ENCODE measurements around the gene SLC9A2. TPM values are rescaled to one million over a fixed set of nuclear protein-coding genes. Genes with fewer than 3 reads are reported as not detected.

SLC9A2 gene
- total RNA-seq, 1 donor from 2014 or later: not detected

DNA sequence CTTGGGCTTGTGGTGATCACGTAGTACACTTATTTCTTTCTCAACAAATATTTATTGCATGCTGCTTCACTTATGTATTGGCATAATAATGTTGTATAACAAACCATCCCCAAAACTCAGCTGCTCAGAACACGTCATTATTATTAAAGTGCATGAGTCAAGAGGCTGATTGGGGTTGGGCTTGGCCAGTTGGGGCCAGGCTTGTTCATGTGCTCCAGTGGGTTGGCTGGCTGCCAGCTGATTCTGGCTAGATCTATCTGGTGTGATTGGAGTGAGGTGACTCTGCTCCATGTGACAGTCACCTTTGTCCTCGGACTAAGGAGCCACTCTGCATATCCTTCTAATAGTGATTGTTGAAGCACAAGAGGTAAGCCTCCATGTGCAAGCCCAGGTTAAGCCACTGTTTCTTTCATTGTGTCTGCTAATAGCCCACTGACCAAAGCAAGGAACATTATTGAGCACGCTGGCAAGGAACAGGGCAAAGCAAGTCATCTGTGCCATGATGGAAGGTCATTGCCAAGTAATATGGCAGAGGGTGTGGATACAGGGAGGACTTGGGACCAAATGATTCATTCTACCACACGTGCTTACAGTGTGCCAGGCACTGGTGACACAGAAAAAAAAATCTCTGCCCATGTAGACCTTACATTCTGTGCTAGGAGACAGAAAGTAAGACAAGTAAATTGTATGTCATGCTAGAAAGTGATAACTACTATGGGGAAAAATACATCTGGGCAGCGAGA lies 79.2 kb downstream of the SLC9A2 start:
- Histone ChIP-seq H3K79me2 (ENCODE audit: low read depth) (no peaks in the 10 kb centered on the region), H3K9ac (no peak overlapping the region), H3F3A (ENCODE audit: low read depth) (no peaks in the 10 kb centered on the region), H3K4me2 (no peak overlapping the region), H3K27me3 (no peaks in the 10 kb centered on the region), H3K9me3 (ENCODE audit: low read depth) (no peaks in the 10 kb centered on the region), H3K36me3 (no peaks in the 10 kb centered on the region), H3K27ac (no peak overlapping the region), H3K4me1 (no peaks in the 10 kb centered on the region), H3K4me3 (no peak overlapping the region), H4K20me1 (ENCODE audit: low read depth) (no peaks in the 10 kb centered on the region), H2AFZ (replicated peaks) (no peak overlapping the region)
- Mint-ChIP-seq H3K27ac (no peak overlapping the region), H3K9me3 (no peaks in the 10 kb centered on the region), H3K36me3 (no peaks in the 10 kb centered on the region), H3K4me1 (no peaks in the 10 kb centered on the region), H3K27me3 (ENCODE audit: insufficient read depth, low read depth) (no peaks in the 10 kb centered on the region), H3K4me3 (no peak overlapping the region)
- TF ChIP-seq EZH2phosphoT487 (IDR thresholded peaks at IDR 0.05) (no peak), EZH2 (IDR thresholded peaks at IDR 0.05) (no peak), CTCF (IDR thresholded peaks at IDR 0.05) (no peak)
- no peak for DNase-seq (ENCODE audit: low spot score)

- Histone ChIP-seq H3F3A (ENCODE audit: low read depth) (no peaks in the 10 kb centered on the region), H3K4me2 (no peak overlapping the region), H4K20me1 (ENCODE audit: low read depth) (no peaks in the 10 kb centered on the region), H3K9me3 (ENCODE audit: low read depth) (no peaks in the 10 kb centered on the region), H3K9ac (no peak overlapping the region), H2AFZ (replicated peaks) (no peak overlapping the region), H3K36me3 (no peaks in the 10 kb centered on the region), H3K4me3 (no peak overlapping the region), H3K27ac (no peak overlapping the region), H3K27me3 (no peaks in the 10 kb centered on the region), H3K4me1 (no peaks in the 10 kb centered on the region), H3K79me2 (ENCODE audit: low read depth) (no peaks in the 10 kb centered on the region)
- TF ChIP-seq CTCF (IDR thresholded peaks at IDR 0.05): no peak
- no peak for TF ChIP-seq EZH2phosphoT487 (IDR thresholded peaks at IDR 0.05)
- no peak for TF ChIP-seq EZH2 (IDR thresholded peaks at IDR 0.05)
- H3K27ac Mint-ChIP-seq: no peak overlapping the region
- H3K9me3 Mint-ChIP-seq: no peaks in the 10 kb centered on the region
- H3K36me3 Mint-ChIP-seq: no peaks in the 10 kb centered on the region
- no peaks in the 10 kb centered on the region for H3K4me1 Mint-ChIP-seq
- no peaks in the 10 kb centered on the region for H3K27me3 Mint-ChIP-seq (ENCODE audit: insufficient read depth, low read depth)
- H3K4me3 Mint-ChIP-seq: no peak overlapping the region
- DNase-seq (ENCODE audit: low spot score): no peak
These were observed 84.0 kb downstream of the SLC9A2 start for GRCh38 chr2:102703305-102703704.

- no peaks in the 10 kb centered on the region for H3K27me3 ChIP-seq
- H3K27ac ChIP-seq: no peak overlapping the region
- Mint-ChIP-seq H3K4me1 (no peaks in the 10 kb centered on the region), H3K27ac (no peak overlapping the region), H3K36me3 (no peaks in the 10 kb centered on the region), H3K4me3 (no peak overlapping the region), H3K9me3 (no peaks in the 10 kb centered on the region), H3K27me3 (ENCODE audit: insufficient read depth, low read depth) (no peaks in the 10 kb centered on the region)
- no peaks in the 10 kb centered on the region for H3K36me3 ChIP-seq
- H4K20me1 ChIP-seq (ENCODE audit: low read depth): no peaks in the 10 kb centered on the region
- no peak overlapping the region for H3K4me3 ChIP-seq
- H3K9ac ChIP-seq: no peak overlapping the region
- H3K4me2 ChIP-seq: no peak overlapping the region
- H2AFZ ChIP-seq (replicated peaks): no peak overlapping the region
- H3F3A ChIP-seq (ENCODE audit: low read depth): no peaks in the 10 kb centered on the region
- DNase-seq (ENCODE audit: low spot score): peak; percentile 31
- no peaks in the 10 kb centered on the region for H3K4me1 ChIP-seq
- H3K9me3 ChIP-seq (ENCODE audit: low read depth): no peaks in the 10 kb centered on the region
- H3K79me2 ChIP-seq (ENCODE audit: low read depth): no peaks in the 10 kb centered on the region
- TF ChIP-seq CTCF (IDR thresholded peaks at IDR 0.05) (peak; percentile 55), EZH2 (IDR thresholded peaks at IDR 0.05) (no peak)
These were observed 84.4 kb downstream of the SLC9A2 start for GRCh38 chr2:102703748-102704147.

All from neural progenitor cell (in vitro differentiated cells).